GOT3 (cell line): ENCODE results near the gene SLC35E2B.

Source experiments
- DNase-seq: peaks from one replicate; lab custom pipeline; 2025; ENCODE audit warnings: mixed read lengths; lab: John Stamatoyannopoulos, UW

The SLC35E2B gene

GRCh38 chr1:1609822-1610485 is 82.6 kb downstream of the SLC35E2B start:
- no peak for DNase-seq
